Measurements from ENCODE around the gene DNAL4.
"Not testable (repeated sequence)": the region's sequence is repeated elsewhere in the genome, so short reads cannot be mapped to it uniquely, and the experiment has no call there.

DNAL4 gene

GRCh38 chr22:38826801-38827200, 32.9 kb upstream of the DNAL4 start:
- no peak for DNase-seq

GRCh38 chr22:38826386-38826785, 32.4 kb upstream of the DNAL4 start:
- no peak for DNase-seq

GRCh38 chr22:38824585-38824984, 30.6 kb upstream of the DNAL4 start:
- DNase-seq: no peak

- DNase-seq: no peak
These were observed 29.7 kb upstream of the DNAL4 start for GRCh38 chr22:38823637-38824036.

- no peak for DNase-seq
These were observed 29.1 kb upstream of the DNAL4 start for GRCh38 chr22:38823076-38823475.

GRCh38 chr22:38820020-38820419, 26.1 kb upstream of the DNAL4 start:
- DNase-seq: no peak

GRCh38 chr22:38819387-38819940, 25.5 kb upstream of the DNAL4 start:
- DNase-seq: no peak

- no peak for DNase-seq
These were observed 23.3 kb upstream of the DNAL4 start for GRCh38 chr22:38817196-38817595.

GRCh38 chr22:38815842-38816241, 21.9 kb upstream of the DNAL4 start:
- no peak for DNase-seq

- DNase-seq: no peak
These were observed 17.3 kb upstream of the DNAL4 start for GRCh38 chr22:38811241-38811640.

- DNase-seq: not testable (repeated sequence)
These were observed 11.2 kb upstream of the DNAL4 start for GRCh38 chr22:38805041-38805593.

GRCh38 chr22:38802671-38803121, 8.8 kb upstream of the DNAL4 start:
- no peak for DNase-seq

GRCh38 chr22:38799265-38800002, 5.5 kb upstream of the DNAL4 start:
- DNase-seq: no peak

GRCh38 chr22:38798496-38798895, 4.6 kb upstream of the DNAL4 start:
- no peak for DNase-seq

GRCh38 chr22:38796262-38796957, 2.5 kb upstream of the DNAL4 start:
- DNase-seq: no peak

GRCh38 chr22:38795569-38795968, 1.6 kb upstream of the DNAL4 start:
- no peak for DNase-seq

GRCh38 chr22:38793317-38793716, 626 bp downstream of the DNAL4 start:
- DNase-seq: no peak

- no peak for DNase-seq
These were observed 1.1 kb downstream of the DNAL4 start for GRCh38 chr22:38792833-38793232.

- no peak for DNase-seq
These were observed 4.3 kb downstream of the DNAL4 start for GRCh38 chr22:38789606-38790005.

- DNase-seq: no peak
These were observed 5.1 kb downstream of the DNAL4 start for GRCh38 chr22:38788846-38789245.

GRCh38 chr22:38788021-38788816, 5.7 kb downstream of the DNAL4 start:
- no peak for DNase-seq

- DNase-seq: no peak
These were observed 7.3 kb downstream of the DNAL4 start for GRCh38 chr22:38786631-38787030.

- no peak for DNase-seq
These were observed 9.1 kb downstream of the DNAL4 start for GRCh38 chr22:38784856-38785255.

Measured in NCI-H526 (cell line).